ENCODE results near the gene CFAP52. TPM values are rescaled to one million over a fixed set of nuclear protein-coding genes. Genes with fewer than 3 reads are reported as not detected.

Gene CFAP52
- total and polyA plus RNA-seq, 2 experiments from 2014 or later: not detected

- no peaks in the 10 kb centered on the region for H3K79me2 ChIP-seq (replicated peaks; ENCODE audit: insufficient read depth)
- ATAC-seq (no peak), DNase-seq (ENCODE audit: low spot score) (no peak)
- no peak overlapping the region for H3K4me2 ChIP-seq
- Mint-ChIP-seq H3K36me3 (ENCODE audit: low read depth) (no peaks in the 10 kb centered on the region), H3K9me3 (no peaks in the 10 kb centered on the region; the same call in 2 of the 3 replicates), H3K27ac (no peak overlapping the region), H3K4me3 (no peak overlapping the region), H3K4me1 (no peaks in the 10 kb centered on the region), H3K27me3 (ENCODE audit: insufficient read depth, low read depth, poor library complexity) (peaks cover 5% of the 10 kb centered on the region)
- H3K27me3 ChIP-seq (ENCODE audit: insufficient read depth): no peaks in the 10 kb centered on the region
- H3F3A ChIP-seq (replicated peaks; ENCODE audit: low read depth): no peaks in the 10 kb centered on the region
- no peak overlapping the region for H3K4me3 ChIP-seq
- H3K9me2 ChIP-seq (ENCODE audit: insufficient read depth): 0 out of 2 replicates have a peak, but pooled peaks cover 3% of the 10 kb centered on the region
- no peaks in the 10 kb centered on the region for H4K20me1 ChIP-seq (replicated peaks; ENCODE audit: insufficient read depth)
- H3K4me1 ChIP-seq (ENCODE audit: insufficient read depth): no peaks in the 10 kb centered on the region
- no peak overlapping the region for H2AFZ ChIP-seq
- TF ChIP-seq JUNB (IDR thresholded peaks at IDR 0.05; ENCODE audit: unreplicated experiment): no peak
- no peak for TF ChIP-seq CREB1 (CRISPR knock-in tag; IDR thresholded peaks at IDR 0.05; ENCODE audit: low read depth)
- no peak for TF ChIP-seq ZNF114 (CRISPR knock-in tag; IDR thresholded peaks at IDR 0.05)
- TF ChIP-seq ZNF462 (CRISPR knock-in tag; IDR thresholded peaks at IDR 0.05): no peak
- no peak for TF ChIP-seq CTCF (conservative IDR thresholded peaks at IDR 0.05; ENCODE audit: low read depth in 2 of 2)
- TF ChIP-seq EZH2phosphoT487 (IDR thresholded peaks at IDR 0.05; ENCODE audit: unreplicated experiment): no peak
- no peak for TF ChIP-seq REST (IDR thresholded peaks at IDR 0.05; ENCODE audit: unreplicated experiment)
- TF ChIP-seq ZNF331 (CRISPR knock-in tag; IDR thresholded peaks at IDR 0.05; ENCODE audit: low read depth): no peak
- no peak for TF ChIP-seq POLR2AphosphoS5 (IDR thresholded peaks at IDR 0.05; ENCODE audit: low read depth)
- TF ChIP-seq EZH2 (IDR thresholded peaks at IDR 0.05; ENCODE audit: low read depth, unreplicated experiment): no peak
- TF ChIP-seq NANOG (IDR thresholded peaks at IDR 0.05; ENCODE audit: borderline replicate concordance): no peak
- TF ChIP-seq STAT1 (IDR thresholded peaks at IDR 0.05; ENCODE audit: unreplicated experiment): no peak
- no peak for TF ChIP-seq ETS1 (IDR thresholded peaks at IDR 0.05)
- no peaks in the 10 kb centered on the region for H3K36me3 ChIP-seq (ENCODE audit: insufficient read depth)
- H3K27ac ChIP-seq (ENCODE audit: low read depth): no peak overlapping the region
Measured at GRCh38 chr17:9541718-9542117, 34.7 kb upstream of the CFAP52 start.
